Brain microvascular endothelial cell (primary cell): ENCODE results near the gene RGS19.

Source experiments
- DNase-seq: peaks from one replicate; pipeline ENCODE4 v3.0.0-alpha.2; 2020
- H3K27ac ChIP-seq: fragments of 250-450 bp; sonication (Bioruptor Pico); 2 replicates; pipeline ENCODE4 v1.5.1; 2020; ENCODE audit warnings: mild to moderate bottlenecking, moderate library complexity
- H3K27me3 ChIP-seq: fragments of 250-450 bp; sonication (Bioruptor Pico); replicated peaks from 2 replicates; pipeline ENCODE4 v1.5.1; 2020; ENCODE audit warnings: mild to moderate bottlenecking
- H3K36me3 ChIP-seq: fragments of 250-450 bp; sonication (Bioruptor Pico); replicated peaks from 2 replicates; pipeline ENCODE4 v1.5.1; 2020; ENCODE audit warnings: mild to moderate bottlenecking
- H3K4me3 ChIP-seq: 2 replicates; pipeline ENCODE4 v1.5.1; 2011; ENCODE audit warnings: low read depth, mild to moderate bottlenecking, control low read depth, low read length, moderate library complexity
- in situ Hi-C: cut with HindIII; loops from 2 replicates; pipeline ENCODE4 v1.10.0; 2017; ENCODE audit warnings: low sequenced_read_pairs, low pct_ligation_motif_present
- TF ChIP-seq, protein P1 (sequence below): IDR thresholded peaks from 2 replicates; pipeline ENCODE4 v1.5.1; 2011; ENCODE audit warnings: low read depth, mild to moderate bottlenecking, moderate library complexity, low read length, control low read depth, inconsistent platforms; ENCODE audit errors: missing control alignments

Gene RGS19

DNA sequence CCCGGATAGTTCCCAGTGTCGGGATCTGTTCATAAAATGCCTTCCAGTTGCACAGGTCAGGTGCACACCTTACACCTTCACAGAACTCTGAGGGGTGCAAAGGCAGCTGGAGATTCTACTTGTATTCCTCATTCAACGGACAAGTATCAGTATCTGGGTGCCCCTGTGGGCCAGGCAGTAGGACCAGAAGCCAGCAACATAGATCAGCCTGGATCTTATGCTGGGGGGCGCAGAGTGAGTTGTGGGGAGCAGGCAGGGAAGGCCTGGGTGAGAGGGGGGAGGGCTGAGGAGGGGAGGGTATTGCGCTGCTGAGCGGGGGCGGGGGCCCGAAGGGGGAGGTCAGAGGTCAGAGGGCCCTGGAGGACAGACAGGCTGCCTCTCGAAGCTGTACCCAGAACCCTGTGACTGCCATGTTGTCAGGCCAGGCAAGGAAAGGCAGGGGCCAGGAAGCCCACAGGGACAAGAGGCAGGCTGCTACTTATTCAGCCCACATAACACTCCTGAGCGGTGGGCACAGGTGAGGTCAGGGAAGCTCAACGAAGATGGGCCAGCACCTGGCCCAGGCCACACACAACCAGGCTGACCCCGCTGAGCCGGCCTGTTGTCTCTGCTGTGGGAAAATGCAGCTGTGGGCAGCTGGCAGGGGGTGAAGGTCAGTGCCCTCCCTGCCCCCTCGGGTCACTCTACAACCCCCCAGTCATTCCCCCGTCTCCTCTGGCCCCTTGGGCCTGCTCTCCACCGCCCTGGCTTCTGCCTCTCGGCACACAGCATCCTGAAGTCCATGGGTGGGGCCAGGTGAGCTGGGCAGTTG, 1.7 kb upstream of the RGS19 start:
- H3K4me3 ChIP-seq = no peak overlapping the region

GRCh38 chr20:64080013-64080812, 895 bp upstream of the RGS19 start, which contains the start of gene OPRL1:
OPRL1 (plus strand) TSS chr20:64080082; CDS start chr20:64092721, 12,639 bp downstream.
- H3K36me3 ChIP-seq = no peaks in the 10 kb centered on the region
- H3K27ac ChIP-seq = no peak within 1 kb of the TSS
- no peak for DNase-seq
- in situ Hi-C loops = no loop called here
- peak within 1 kb of the TSS; percentile 63 for H3K4me3 ChIP-seq
- TF ChIP-seq, protein P1, sequence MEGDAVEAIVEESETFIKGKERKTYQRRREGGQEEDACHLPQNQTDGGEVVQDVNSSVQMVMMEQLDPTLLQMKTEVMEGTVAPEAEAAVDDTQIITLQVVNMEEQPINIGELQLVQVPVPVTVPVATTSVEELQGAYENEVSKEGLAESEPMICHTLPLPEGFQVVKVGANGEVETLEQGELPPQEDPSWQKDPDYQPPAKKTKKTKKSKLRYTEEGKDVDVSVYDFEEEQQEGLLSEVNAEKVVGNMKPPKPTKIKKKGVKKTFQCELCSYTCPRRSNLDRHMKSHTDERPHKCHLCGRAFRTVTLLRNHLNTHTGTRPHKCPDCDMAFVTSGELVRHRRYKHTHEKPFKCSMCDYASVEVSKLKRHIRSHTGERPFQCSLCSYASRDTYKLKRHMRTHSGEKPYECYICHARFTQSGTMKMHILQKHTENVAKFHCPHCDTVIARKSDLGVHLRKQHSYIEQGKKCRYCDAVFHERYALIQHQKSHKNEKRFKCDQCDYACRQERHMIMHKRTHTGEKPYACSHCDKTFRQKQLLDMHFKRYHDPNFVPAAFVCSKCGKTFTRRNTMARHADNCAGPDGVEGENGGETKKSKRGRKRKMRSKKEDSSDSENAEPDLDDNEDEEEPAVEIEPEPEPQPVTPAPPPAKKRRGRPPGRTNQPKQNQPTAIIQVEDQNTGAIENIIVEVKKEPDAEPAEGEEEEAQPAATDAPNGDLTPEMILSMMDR = no peak
- H3K27me3 ChIP-seq = peaks cover 16% of the 10 kb centered on the region

More for the DNA sequence above, 1.7 kb upstream of the RGS19 start:
- H3K36me3 ChIP-seq = no peaks in the 10 kb centered on the region
- in situ Hi-C loops = no loop called here
- TF ChIP-seq, protein P1 = no peak
- DNase-seq = no peak
- H3K27ac ChIP-seq = no peak overlapping the region
- H3K27me3 ChIP-seq = peaks cover 24% of the 10 kb centered on the region

DNA sequence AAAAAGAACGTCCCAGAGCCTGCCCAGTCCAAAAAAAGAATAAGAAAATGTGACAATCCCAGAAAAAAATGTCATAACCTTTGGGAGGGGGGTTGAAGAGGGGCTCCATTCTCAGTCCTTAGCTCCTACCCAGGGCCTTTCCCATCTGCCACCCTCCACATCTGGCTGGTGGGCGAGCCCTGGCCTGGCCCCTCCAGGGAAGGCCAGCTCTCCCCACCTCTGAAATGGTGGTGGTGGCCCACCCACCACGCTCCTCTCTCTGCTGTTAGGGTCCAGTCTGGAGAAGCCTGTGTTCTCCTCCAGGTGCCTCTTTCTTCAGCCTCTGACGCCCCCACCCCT, 415 bp downstream of the RGS19 start:
- no peak overlapping the region for H3K27ac ChIP-seq
- DNase-seq = no peak
- H3K27me3 ChIP-seq = peaks cover 3% of the 10 kb centered on the region
- in situ Hi-C loops = no loop called here
- TF ChIP-seq, protein P1 = no peak
- H3K4me3 ChIP-seq = peak overlapping the region; percentile 63
- no peaks in the 10 kb centered on the region for H3K36me3 ChIP-seq

DNA sequence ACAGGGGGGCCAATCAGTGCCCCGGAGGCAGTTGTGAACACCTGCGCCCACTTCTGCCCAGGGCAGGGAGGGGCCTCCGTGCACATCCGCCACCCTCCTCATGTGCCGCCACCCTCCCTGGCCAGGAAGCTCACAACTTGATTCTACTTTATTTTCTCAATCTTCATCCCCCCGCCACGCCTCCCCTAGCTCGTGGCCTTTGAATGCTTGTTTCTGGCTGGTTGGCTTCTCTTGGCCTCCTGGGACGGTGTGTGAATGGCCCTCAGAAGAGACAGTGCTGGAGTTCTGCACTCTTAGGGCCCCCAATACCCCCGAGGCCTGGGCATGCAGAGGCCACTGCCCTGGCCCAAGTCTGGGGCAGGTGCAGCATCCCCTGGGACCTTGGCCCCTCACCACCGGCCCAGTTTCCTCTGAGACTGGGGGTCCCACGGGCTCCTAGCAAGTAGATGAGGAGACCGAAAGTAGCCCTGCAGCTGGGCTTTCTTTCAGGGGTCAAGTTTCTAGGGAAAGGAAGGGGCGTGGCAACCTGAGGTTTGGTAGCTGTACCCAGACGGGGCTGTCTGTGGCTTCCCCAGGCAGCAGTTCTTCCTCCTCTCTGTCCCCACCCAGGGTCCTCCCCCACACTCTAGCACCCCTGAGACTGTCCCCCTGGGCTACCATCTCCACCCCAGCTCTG, 1.3 kb downstream of the RGS19 start:
- DNase-seq = no peak
- Histone ChIP-seq H3K27ac (no peak overlapping the region), H3K4me3 (no peak overlapping the region), H3K27me3 (no peaks in the 10 kb centered on the region), H3K36me3 (no peaks in the 10 kb centered on the region)
- in situ Hi-C loops = no loop called here
- TF ChIP-seq, protein P1 = no peak

DNA sequence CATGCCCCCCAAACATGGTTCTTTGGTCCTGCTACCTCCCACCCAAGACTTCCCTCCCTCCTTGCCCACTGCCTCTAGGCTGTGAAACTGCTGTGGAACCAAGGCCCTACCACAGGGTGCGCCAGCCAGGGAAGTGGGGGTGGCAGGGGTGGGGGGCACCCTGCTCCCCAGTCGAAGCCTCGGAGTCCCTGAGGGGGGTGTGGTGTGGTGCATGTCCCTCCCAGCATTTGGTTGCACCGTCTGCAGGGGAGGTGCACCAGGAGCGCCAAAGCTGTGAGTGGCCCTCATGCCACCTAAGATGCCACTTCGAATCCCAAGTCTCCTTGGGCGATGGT, 1.8 kb downstream of the RGS19 start:
- no peak for DNase-seq
- Histone ChIP-seq H3K36me3 (no peaks in the 10 kb centered on the region), H3K27me3 (no peaks in the 10 kb centered on the region), H3K27ac (no peak overlapping the region), H3K4me3 (no peak overlapping the region)
- TF ChIP-seq, protein P1 = no peak
- in situ Hi-C loops = no loop called here
